Hematopoietic multipotent progenitor cell treated with erythropoietin and hydrocortisone succinate and interleukin-3 and kit ligand, for 6 days (in vitro differentiated cells): ENCODE measurements around the gene LCP2.

Experiments
- DNase-seq: peaks from one replicate; pipeline ENCODE4 v3.0.0-alpha.2; 2015

Gene LCP2

GRCh38 chr5:170294556-170294955, 3.0 kb downstream of the LCP2 start:
- peak; percentile 77 for DNase-seq

GRCh38 chr5:170294057-170294456, 3.5 kb downstream of the LCP2 start:
- DNase-seq: no peak

- DNase-seq: peak; percentile 91
Observed at GRCh38 chr5:170293273-170293672, 4.3 kb downstream of the LCP2 start.

GRCh38 chr5:170292179-170293104, 5.1 kb downstream of the LCP2 start:
- DNase-seq: no peak

- peak; percentile 50 for DNase-seq
Observed at GRCh38 chr5:170290498-170290897, 7.1 kb downstream of the LCP2 start.

GRCh38 chr5:170289764-170290163, 7.8 kb downstream of the LCP2 start:
- no peak for DNase-seq

- no peak for DNase-seq
Observed at GRCh38 chr5:170289121-170289520, 8.5 kb downstream of the LCP2 start.

GRCh38 chr5:170288551-170288950, 9.0 kb downstream of the LCP2 start:
- no peak for DNase-seq

- DNase-seq: no peak
Observed at GRCh38 chr5:170288151-170288550, 9.4 kb downstream of the LCP2 start.

- DNase-seq: no peak
Observed at GRCh38 chr5:170287532-170287931, 10.0 kb downstream of the LCP2 start.

GRCh38 chr5:170286386-170286925, 11.1 kb downstream of the LCP2 start:
- no peak for DNase-seq

GRCh38 chr5:170285181-170285580, 12.4 kb downstream of the LCP2 start:
- no peak for DNase-seq

- DNase-seq: no peak
Observed at GRCh38 chr5:170284231-170284630, 13.3 kb downstream of the LCP2 start.

GRCh38 chr5:170283296-170283695, 14.3 kb downstream of the LCP2 start:
- no peak for DNase-seq

- peak; percentile 2 for DNase-seq
Observed at GRCh38 chr5:170280011-170280493, 17.5 kb downstream of the LCP2 start.

- DNase-seq: no peak
Observed at GRCh38 chr5:170279459-170279817, 18.1 kb downstream of the LCP2 start.

GRCh38 chr5:170278611-170279458, 18.7 kb downstream of the LCP2 start:
- peak; percentile 99 for DNase-seq

GRCh38 chr5:170277867-170278281, 19.7 kb downstream of the LCP2 start:
- DNase-seq: peak; percentile 49

- DNase-seq: no peak
Observed at GRCh38 chr5:170276140-170276539, 21.4 kb downstream of the LCP2 start.

- DNase-seq: no peak
Observed at GRCh38 chr5:170275376-170275994, 22.1 kb downstream of the LCP2 start.

- peak; percentile 92 for DNase-seq
Observed at GRCh38 chr5:170273968-170274710, 23.4 kb downstream of the LCP2 start.
